Loucy (cell line): Measurements from ENCODE around the gene SPATA31D3.

ENCODE experiments used
- EZH2phosphoT487 ChIP-seq: fragments of 200-600 bp; IDR thresholded peaks from 2 replicates; pipeline ENCODE4 v1.6.1; 2018; ENCODE audit warnings: antibody characterized with exemption, mild to moderate bottlenecking, moderate library complexity, borderline replicate concordance
- TF ChIP-seq, protein P1 (sequence below): fragments of 200-600 bp; sonication (generic); conservative IDR thresholded peaks from 2 replicates; pipeline ENCODE4 v1.5.1; 2014; ENCODE audit warnings: mild to moderate bottlenecking, antibody characterized with exemption, low read length

GRCh38 chr9:81989700-81990099 lies 46.4 kb downstream of the SPATA31D3 start:
- TF ChIP-seq, protein P1, sequence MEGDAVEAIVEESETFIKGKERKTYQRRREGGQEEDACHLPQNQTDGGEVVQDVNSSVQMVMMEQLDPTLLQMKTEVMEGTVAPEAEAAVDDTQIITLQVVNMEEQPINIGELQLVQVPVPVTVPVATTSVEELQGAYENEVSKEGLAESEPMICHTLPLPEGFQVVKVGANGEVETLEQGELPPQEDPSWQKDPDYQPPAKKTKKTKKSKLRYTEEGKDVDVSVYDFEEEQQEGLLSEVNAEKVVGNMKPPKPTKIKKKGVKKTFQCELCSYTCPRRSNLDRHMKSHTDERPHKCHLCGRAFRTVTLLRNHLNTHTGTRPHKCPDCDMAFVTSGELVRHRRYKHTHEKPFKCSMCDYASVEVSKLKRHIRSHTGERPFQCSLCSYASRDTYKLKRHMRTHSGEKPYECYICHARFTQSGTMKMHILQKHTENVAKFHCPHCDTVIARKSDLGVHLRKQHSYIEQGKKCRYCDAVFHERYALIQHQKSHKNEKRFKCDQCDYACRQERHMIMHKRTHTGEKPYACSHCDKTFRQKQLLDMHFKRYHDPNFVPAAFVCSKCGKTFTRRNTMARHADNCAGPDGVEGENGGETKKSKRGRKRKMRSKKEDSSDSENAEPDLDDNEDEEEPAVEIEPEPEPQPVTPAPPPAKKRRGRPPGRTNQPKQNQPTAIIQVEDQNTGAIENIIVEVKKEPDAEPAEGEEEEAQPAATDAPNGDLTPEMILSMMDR: no peak
- no peak for TF ChIP-seq EZH2phosphoT487
